ENCODE results near the gene DDI2.

The DDI2 gene

GRCh38 chr1:15657021-15657420, 39.8 kb downstream of the DDI2 start:
- no peak for TF ChIP-seq Cebpa-rat (IDR thresholded peaks at IDR 0.05)
- H3K27me3 ChIP-seq: no peaks in the 10 kb centered on the region
- H3K4me1 ChIP-seq: peaks cover 3 to 22% (median 9%) of the 10 kb centered on the region in 10 experiments; a peak in 12 of 20 replicates
- H3K9ac ChIP-seq: no peak overlapping the region
- H3K9me3 ChIP-seq (replicated peaks in 1 of 11): no peaks in the 10 kb centered on the region
- peaks cover 82 to 100% (median 99%) of the 10 kb centered on the region in 11 experiments for H3K36me3 ChIP-seq
- peak overlapping the region in 6 of 11 experiments; percentile 1 to 54 (median 6); a peak in 5 of 22 replicates for H3K4me2 ChIP-seq
- H3K4me3 ChIP-seq: no peak overlapping the region
- peaks cover 0 to 18% (median 0%) of the 10 kb centered on the region in 11 experiments; a peak in 6 of 22 replicates for H4K20me1 ChIP-seq
- H3K27ac ChIP-seq: peak overlapping the region in 3 of 11 experiments; percentile 3 to 31 (median 24); a peak in 2 of 22 replicates

GRCh38 chr1:15660151-15660550, 42.9 kb downstream of the DDI2 start:
- Histone ChIP-seq H3K27me3 (no peaks in the 10 kb centered on the region), H3K4me1 (peaks cover 3 to 22% (median 9%) of the 10 kb centered on the region in 10 experiments; a peak in 12 of 20 replicates), H4K20me1 (peaks cover 0 to 21% (median 6%) of the 10 kb centered on the region in 11 experiments; a peak in 6 of 22 replicates), H3K4me3 (no peak overlapping the region), H3K9me3 (replicated peaks in 1 of 11) (no peaks in the 10 kb centered on the region), H3K9ac (no peak overlapping the region), H3K27ac (no peak overlapping the region), H3K4me2 (no peak overlapping the region), H3K36me3 (peaks cover 66 to 97% (median 86%) of the 10 kb centered on the region in 11 experiments)
- TF ChIP-seq Cebpa-rat (IDR thresholded peaks at IDR 0.05): no peak

GRCh38 chr1:15662477-15662876, 45.2 kb downstream of the DDI2 start:
- H3K4me3 ChIP-seq: no peak overlapping the region
- H3K27me3 ChIP-seq: no peaks in the 10 kb centered on the region
- no peaks in the 10 kb centered on the region for H3K9me3 ChIP-seq (replicated peaks in 1 of 11)
- H3K4me2 ChIP-seq: no peak overlapping the region
- peaks cover 50 to 88% (median 63%) of the 10 kb centered on the region in 11 experiments for H3K36me3 ChIP-seq
- peaks cover 0 to 5% (median 0%) of the 10 kb centered on the region in 10 experiments; a peak in 3 of 20 replicates for H3K4me1 ChIP-seq
- no peak overlapping the region for H3K27ac ChIP-seq
- no peak for TF ChIP-seq Cebpa-rat (IDR thresholded peaks at IDR 0.05)
- H3K9ac ChIP-seq: no peak overlapping the region
- H4K20me1 ChIP-seq: peaks cover 0 to 44% (median 11%) of the 10 kb centered on the region in 11 experiments; a peak in 9 of 22 replicates

GRCh38 chr1:15663925-15664324, 46.7 kb downstream of the DDI2 start:
- H3K4me3 ChIP-seq: no peak overlapping the region
- no peaks in the 10 kb centered on the region for H3K4me1 ChIP-seq
- no peak overlapping the region for H3K4me2 ChIP-seq
- H3K36me3 ChIP-seq: peaks cover 39 to 74% (median 51%) of the 10 kb centered on the region in 11 experiments
- H3K27ac ChIP-seq: no peak overlapping the region
- H3K9ac ChIP-seq: no peak overlapping the region
- no peaks in the 10 kb centered on the region for H3K27me3 ChIP-seq
- H4K20me1 ChIP-seq: peaks cover 0 to 48% (median 11%) of the 10 kb centered on the region in 11 experiments; a peak in 9 of 22 replicates
- H3K9me3 ChIP-seq (replicated peaks in 1 of 11): no peaks in the 10 kb centered on the region
- TF ChIP-seq Cebpa-rat (IDR thresholded peaks at IDR 0.05): no peak

- Histone ChIP-seq H3K27me3 (no peaks in the 10 kb centered on the region), H3K4me3 (no peak overlapping the region)
- TF ChIP-seq Cebpa-rat (IDR thresholded peaks at IDR 0.05): no peak
These were observed 50.1 kb downstream of the DDI2 start for GRCh38 chr1:15667362-15667761.

GRCh38 chr1:15668089-15668754, 51.0 kb downstream of the DDI2 start:
- H3K27me3 ChIP-seq: no peaks in the 10 kb centered on the region
- no peak overlapping the region for H3K4me3 ChIP-seq
- H3K9me3 ChIP-seq (replicated peaks in 1 of 11): no peaks in the 10 kb centered on the region
- H3K4me2 ChIP-seq: no peak overlapping the region
- TF ChIP-seq Cebpa-rat (IDR thresholded peaks at IDR 0.05): no peak
- H3K4me1 ChIP-seq: no peaks in the 10 kb centered on the region
- H3K9ac ChIP-seq: no peak overlapping the region
- peaks cover 0 to 36% (median 9%) of the 10 kb centered on the region in 11 experiments; a peak in 9 of 22 replicates for H3K36me3 ChIP-seq
- peaks cover 0 to 45% (median 7%) of the 10 kb centered on the region in 11 experiments; a peak in 10 of 22 replicates for H4K20me1 ChIP-seq
- H3K27ac ChIP-seq: no peak overlapping the region

More at GRCh38 chr1:15667362-15667761, 50.1 kb downstream of the DDI2 start:
- no peak overlapping the region for H3K4me2 ChIP-seq
- H3K4me1 ChIP-seq: no peaks in the 10 kb centered on the region
- peaks cover 5 to 44% (median 17%) of the 10 kb centered on the region in 11 experiments; a peak in 19 of 22 replicates for H3K36me3 ChIP-seq
- H3K9me3 ChIP-seq (replicated peaks in 1 of 11): no peaks in the 10 kb centered on the region
- H3K27ac ChIP-seq: no peak overlapping the region
- H4K20me1 ChIP-seq: peaks cover 0 to 50% (median 9%) of the 10 kb centered on the region in 11 experiments; a peak in 10 of 22 replicates
- no peak overlapping the region for H3K9ac ChIP-seq

- Histone ChIP-seq H3K9ac (no peak overlapping the region), H3K27ac (no peak overlapping the region), H4K20me1 (peaks cover 0 to 43% (median 7%) of the 10 kb centered on the region in 11 experiments; a peak in 10 of 22 replicates), H3K4me1 (peaks cover 0 to 3% (median 0%) of the 10 kb centered on the region in 10 experiments; a peak in 5 of 20 replicates), H3K27me3 (no peaks in the 10 kb centered on the region), H3K36me3 (peaks cover 0 to 30% (median 7%) of the 10 kb centered on the region in 11 experiments; a peak in 6 of 22 replicates), H3K4me2 (no peak overlapping the region), H3K9me3 (replicated peaks in 1 of 11) (no peaks in the 10 kb centered on the region), H3K4me3 (no peak overlapping the region)
- no peak for TF ChIP-seq Cebpa-rat (IDR thresholded peaks at IDR 0.05)
These were observed 51.8 kb downstream of the DDI2 start for GRCh38 chr1:15669074-15669473.

GRCh38 chr1:15669864-15670263, 52.6 kb downstream of the DDI2 start:
- H3K4me3 ChIP-seq: no peak overlapping the region
- H3K4me1 ChIP-seq: peaks cover 0 to 11% (median 0%) of the 10 kb centered on the region in 10 experiments; a peak in 6 of 20 replicates
- peaks cover 0 to 36% (median 4%) of the 10 kb centered on the region in 11 experiments; a peak in 10 of 22 replicates for H4K20me1 ChIP-seq
- H3K4me2 ChIP-seq: no peak overlapping the region
- H3K9ac ChIP-seq: no peak overlapping the region
- peaks cover 0 to 22% (median 3%) of the 10 kb centered on the region in 11 experiments; a peak in 4 of 22 replicates for H3K36me3 ChIP-seq
- no peaks in the 10 kb centered on the region for H3K27me3 ChIP-seq
- no peak overlapping the region for H3K27ac ChIP-seq
- no peak for TF ChIP-seq Cebpa-rat (IDR thresholded peaks at IDR 0.05)
- H3K9me3 ChIP-seq (replicated peaks in 1 of 11): no peaks in the 10 kb centered on the region

- peaks cover 0 to 15% (median 3%) of the 10 kb centered on the region in 11 experiments; a peak in 4 of 22 replicates for H3K36me3 ChIP-seq
- TF ChIP-seq Cebpa-rat (IDR thresholded peaks at IDR 0.05): no peak
- H4K20me1 ChIP-seq: peaks cover 0 to 20% (median 0%) of the 10 kb centered on the region in 11 experiments; a peak in 6 of 22 replicates
- H3K27me3 ChIP-seq: no peaks in the 10 kb centered on the region
- H3K4me2 ChIP-seq: no peak overlapping the region
- no peaks in the 10 kb centered on the region for H3K9me3 ChIP-seq (replicated peaks in 1 of 11)
- H3K4me3 ChIP-seq: no peak overlapping the region
- no peak overlapping the region for H3K9ac ChIP-seq
- peaks cover 0 to 26% (median 0%) of the 10 kb centered on the region in 10 experiments; a peak in 6 of 20 replicates for H3K4me1 ChIP-seq
- H3K27ac ChIP-seq: no peak overlapping the region
These were observed 54.2 kb downstream of the DDI2 start for GRCh38 chr1:15671430-15671829.

Data from BLaER1 treated with 17β-estradiol and CSF1 and Interleukin-3, amounts not matched to agents 10 nM and 100 nM (cell line).